ENCODE data around the gene DAGLA.
A peak's percentile ranks its signal among the peaks of the same experiment; 100 is the strongest.
"Not testable (repeated sequence)": the region's sequence is repeated elsewhere in the genome, so short reads cannot be mapped to it uniquely, and the experiment has no call there.

The DAGLA gene

DNA sequence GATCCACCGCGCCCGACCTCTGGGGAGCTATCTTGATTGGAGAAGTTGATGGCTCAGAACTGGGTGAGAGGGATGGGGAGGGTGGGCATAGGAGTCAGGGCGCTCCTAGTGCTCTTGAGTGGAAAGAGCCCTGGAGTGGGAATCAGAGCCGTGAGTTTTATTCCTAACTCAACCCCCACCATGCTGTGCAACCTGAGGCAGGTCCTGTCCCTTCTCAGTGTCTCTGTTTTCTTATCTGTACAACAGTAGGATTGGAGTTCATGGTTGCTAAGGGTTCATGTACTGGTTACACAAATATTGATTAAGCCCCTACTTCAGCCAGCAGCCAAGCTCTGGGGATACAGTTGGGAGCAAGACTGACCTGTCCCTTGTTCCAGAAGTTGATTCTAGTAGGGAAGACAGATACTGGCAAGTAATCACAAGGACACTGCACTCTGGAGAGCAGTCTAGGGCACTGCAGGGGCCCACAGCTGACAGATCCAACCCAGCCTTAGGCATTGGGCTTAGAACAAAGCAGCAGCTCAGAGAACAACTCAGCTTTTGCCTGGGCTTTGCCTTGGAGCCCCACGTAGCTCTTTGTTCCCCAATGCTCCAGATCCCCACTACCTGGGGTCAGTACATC lies 12.4 kb upstream of the DAGLA start:
- no peak for DNase-seq

DNA sequence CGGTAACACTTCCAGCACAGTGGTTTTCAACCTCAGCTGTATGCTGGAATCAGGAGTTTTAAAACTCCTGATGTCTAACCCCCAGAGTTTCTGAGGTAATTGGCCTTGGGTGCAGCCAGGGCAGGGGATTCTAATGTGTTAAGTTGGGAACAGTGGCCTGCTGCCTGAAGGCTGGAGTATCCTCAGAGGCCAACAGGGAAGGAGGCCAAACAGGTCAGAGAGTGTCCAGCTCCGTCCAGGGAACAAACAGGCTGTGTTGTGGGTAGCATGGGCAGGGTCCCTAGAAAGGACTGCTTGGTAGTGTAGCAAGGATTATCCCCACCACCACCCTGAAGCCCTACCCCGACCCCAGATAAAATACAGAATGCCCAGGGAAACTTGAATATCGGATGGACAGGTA lies 10.8 kb upstream of the DAGLA start:
- no peak for DNase-seq

DNA sequence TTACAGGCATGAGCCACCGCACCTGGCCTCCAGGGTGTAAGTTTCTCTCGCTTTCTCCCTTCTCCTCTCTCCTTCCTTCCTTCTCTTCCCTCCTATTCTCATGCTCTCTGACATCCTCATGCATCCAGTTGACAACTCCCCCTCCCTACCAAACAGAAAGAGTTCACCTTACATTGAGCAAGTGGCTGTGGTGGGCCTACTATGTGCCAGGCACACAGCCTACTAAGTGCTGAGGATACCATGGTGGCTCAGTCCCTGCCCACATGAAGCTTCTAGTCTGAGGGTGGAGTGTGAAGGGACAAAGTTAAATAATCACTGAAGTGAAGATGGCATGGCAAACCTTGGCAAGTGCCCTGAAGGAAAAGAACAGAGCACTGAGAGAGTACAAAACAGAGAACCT lies 9.6 kb upstream of the DAGLA start:
- DNase-seq = no peak

GRCh38 chr11:61671527-61671926 lies 8.7 kb upstream of the DAGLA start:
- DNase-seq = no peak

DNA sequence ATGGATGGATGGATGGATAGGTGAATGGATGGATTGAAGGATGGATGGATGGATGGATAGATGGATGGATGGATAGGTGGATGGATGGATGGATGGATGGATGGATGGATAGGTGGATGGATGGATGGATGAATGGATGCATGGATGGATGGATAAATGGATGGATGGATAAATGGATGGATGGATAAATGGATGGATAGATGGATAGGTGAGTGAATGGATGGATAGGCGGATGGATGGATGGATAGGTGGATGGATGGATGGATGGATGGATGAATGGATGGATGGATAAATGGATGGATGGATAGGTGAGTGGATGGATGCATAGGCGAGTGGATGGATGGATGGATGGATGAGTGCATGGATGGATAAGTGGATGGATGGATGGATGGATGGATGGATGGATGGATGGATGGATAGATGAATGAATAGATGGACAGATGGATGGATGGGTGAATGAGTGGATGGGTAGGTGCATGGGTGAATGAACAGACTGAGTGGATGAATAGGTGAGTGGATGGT lies 6.2 kb upstream of the DAGLA start:
- not testable (repeated sequence) for DNase-seq

DNA sequence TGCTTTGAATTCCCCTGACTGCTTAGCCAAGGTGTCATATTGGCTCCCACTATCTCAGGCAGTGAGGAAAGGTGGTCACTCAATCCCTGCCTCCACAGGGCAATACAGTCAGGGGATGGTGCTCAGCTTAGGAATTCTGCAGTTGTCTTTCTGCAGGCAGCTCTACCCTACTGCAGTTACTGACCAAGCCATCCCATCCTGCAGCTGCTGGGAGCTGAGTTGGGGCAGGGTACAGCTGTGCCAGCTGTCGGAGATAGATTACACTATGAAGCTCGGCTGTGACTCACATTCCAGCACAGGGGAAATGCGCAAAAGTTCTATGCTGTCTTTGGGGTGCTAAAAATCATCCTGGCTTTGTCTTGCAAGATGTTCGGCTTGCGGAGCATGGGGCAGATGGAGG lies 4.4 kb upstream of the DAGLA start:
- DNase-seq = no peak

GRCh38 chr11:61679296-61679695 lies 895 bp upstream of the DAGLA start:
- no peak for DNase-seq

DNA sequence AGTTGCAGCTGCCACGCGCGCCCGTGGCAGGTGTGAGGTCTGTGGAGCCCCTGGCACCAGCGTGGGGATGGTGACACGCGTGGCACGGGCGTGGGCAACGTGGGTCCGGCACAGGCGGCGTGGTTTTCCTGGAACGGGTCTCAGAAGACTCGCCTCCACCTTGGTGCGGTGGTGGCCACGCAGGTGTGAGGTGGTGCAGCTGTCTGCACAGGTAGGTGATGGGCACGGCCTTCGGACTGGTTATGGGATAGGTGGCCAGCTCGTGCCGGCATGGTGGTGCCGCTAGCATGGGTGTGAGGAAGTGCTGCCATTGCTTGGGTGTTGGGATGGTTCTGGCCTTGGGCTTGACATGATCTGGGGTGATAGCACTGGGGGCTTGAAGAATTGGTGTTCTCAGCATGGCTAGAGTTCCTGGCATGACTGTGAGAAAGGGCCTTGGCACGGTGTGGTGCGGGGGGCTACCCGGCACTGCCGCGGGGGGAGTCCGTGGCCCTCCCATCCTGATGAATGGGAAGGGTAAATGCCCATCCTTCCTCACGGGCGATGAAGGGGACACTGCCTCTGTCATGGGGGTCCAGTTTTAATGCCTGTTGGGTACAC lies 531 bp downstream of the DAGLA start:
- DNase-seq = no peak

DNA sequence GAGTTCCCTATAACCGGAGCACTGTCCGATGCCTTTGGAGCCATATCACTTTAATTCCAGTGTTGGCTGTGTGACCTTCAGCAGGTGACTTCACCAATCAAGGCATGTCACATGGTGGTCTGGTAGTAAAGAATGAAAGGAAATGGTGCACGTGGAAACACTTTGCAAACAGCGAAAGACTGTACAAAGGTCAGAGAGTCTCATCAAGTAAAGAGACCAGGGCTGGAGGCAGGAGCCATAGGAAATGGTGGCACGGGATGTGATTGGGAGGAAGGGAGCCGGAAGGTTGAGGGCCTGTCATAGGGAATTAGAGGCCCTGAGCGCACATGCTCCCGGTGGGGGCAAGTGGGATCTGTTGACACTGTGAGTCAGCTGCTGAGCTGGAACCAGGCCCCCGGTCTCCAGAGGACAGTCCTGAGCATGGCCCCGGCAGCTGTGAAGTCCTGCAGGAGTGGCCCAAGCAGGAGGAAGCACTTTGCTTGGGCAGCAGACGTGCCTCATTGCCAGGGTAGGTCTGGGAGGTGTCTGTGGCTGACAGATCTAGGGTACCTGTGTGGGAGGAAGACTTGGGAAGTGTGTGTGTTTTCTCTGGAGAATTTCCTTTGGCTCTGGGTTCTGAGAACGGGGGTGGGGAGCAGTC lies 2.0 kb downstream of the DAGLA start:
- DNase-seq = no peak

DNA sequence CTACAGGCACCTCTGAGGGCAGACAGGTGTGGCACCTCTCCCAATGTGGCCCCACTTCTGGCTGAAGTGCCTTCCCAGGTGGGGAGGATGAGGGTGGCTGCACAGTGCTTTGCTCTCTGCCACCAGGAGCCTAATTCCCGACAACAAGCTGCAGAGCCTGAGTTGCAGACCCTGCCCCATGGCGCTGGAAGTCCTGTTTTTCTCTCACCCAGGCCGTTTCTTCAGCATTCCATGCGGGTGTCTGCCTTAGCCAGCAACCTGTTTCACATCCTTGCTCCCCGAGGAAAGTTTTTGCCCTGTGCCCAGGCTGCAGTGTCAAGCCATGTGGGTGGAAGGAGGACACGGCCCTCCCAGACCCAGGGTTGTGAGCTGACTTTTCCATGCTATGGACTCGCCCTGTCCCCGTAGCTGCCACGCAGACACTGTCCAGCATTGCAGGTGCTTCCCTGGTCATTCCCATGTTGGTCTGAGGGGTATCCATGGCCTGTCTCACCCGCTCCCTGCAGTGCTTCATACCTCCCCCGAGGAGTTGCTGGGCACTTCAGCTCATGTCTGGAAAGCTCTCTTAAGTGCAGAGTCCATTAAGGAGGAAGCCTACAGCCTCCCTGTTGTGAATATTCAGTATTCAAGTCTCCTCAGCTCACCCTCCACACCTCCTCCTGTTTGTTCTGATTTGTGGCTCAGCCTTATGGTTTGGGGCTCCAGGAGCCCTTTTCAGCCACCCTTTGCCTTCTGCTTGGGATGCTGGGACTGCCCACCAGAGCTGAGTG lies 2.9 kb downstream of the DAGLA start:
- DNase-seq = no peak

GRCh38 chr11:61683961-61684869 lies 4.0 kb downstream of the DAGLA start:
- peak; percentile 60 for DNase-seq

DNA sequence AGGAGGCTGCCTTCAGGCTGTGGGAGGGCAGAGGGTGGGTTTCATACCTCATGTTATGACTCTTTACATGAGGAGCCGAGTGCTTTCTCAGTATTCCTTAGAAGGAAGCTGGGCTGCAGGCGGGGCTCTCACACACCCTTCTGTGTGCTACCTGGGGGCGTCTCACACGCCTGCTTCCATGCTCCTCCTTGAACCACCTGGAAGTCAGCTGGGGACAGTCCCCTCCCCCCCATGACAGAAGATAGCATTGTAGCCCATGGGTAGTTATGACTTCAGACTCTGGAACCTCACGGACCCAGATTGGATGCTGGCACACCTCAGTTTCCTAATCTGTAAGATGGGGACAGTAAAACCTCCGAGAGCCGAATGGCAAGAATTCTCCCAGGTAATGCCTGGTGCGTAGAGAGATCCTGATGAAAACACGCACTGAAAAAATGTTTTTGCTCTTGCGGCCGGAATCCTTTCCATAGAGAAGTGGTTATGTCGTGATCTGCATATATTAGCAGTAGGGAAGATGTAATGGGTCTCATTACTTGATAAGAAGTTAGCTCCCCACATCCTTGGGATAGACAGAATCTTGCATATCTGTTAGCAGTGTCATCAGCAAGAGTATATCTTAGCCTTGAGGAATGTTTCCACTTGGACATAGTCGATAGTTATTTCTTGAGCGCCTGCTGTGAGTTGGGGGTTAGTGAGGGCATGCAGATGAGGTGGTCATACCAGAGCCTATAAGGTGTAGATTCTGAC lies 4.9 kb downstream of the DAGLA start:
- no peak for DNase-seq

- no peak for DNase-seq
Measured at GRCh38 chr11:61685617-61685967, 5.4 kb downstream of the DAGLA start.

DNA sequence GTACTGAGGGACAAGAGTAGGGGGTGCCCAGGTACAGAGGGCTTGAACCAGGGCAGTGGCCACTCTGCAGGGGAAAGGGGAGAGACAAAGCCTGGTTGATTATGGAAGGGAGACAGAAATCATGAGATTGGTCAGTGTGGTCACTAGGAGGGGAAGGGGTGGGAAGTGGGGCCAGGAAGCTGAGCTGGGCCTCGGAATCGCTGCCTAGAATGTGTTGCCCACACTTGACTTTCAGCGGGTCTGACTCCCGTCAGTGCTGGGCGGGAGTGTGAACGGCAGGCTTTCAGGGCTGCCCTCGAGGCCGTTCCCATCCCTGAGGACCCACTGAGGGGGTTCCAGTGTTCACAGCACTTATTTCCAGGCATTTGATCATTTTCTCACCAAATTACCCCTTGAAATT lies 5.9 kb downstream of the DAGLA start:
- no peak for DNase-seq

GRCh38 chr11:61686469-61686868 lies 6.3 kb downstream of the DAGLA start:
- DNase-seq = no peak

GRCh38 chr11:61687420-61687819 lies 7.2 kb downstream of the DAGLA start:
- DNase-seq = no peak

DNA sequence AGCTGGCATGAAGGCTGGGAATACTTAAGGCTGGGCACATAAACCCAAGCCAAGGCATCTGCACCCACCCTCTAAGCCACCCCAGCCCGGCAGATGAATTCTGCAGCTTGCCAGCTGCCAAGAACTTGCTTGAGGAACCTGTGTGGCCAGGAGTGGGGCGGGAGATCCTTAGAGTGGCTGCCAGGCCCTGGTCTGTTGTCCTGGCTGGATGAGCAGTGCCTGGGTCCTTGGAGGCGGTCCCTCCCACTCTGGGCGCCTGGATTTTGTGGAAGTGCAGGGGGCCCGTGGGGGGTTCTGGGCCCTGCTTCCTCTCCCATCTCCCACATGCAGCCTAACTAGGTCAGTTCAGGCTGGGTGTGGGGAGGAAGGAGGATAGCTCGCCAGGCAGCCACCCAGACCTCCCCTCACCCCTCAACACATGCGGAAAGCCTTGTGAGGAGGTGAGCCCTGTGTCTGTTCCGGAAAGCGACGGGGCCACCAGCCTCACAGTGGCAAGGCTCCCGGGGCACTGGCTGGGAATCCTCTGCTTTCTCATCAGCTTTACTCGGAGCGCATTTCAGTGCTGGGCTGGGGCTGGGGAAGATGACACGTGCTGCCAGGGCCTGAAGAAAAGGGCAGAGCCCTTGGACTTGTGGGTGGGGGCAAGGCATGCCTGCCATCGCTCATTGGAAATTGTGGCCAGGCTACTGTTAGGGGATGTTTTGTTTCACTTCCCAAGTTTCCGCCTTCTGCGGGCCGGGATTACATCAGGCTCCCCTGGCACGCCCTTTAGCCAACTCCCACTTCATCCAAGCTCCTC lies 8.4 kb downstream of the DAGLA start:
- DNase-seq = no peak

- DNase-seq = no peak
Measured at GRCh38 chr11:61689164-61689496, 8.9 kb downstream of the DAGLA start.

- DNase-seq = no peak
Measured at GRCh38 chr11:61690706-61691379, 10.7 kb downstream of the DAGLA start.

DNA sequence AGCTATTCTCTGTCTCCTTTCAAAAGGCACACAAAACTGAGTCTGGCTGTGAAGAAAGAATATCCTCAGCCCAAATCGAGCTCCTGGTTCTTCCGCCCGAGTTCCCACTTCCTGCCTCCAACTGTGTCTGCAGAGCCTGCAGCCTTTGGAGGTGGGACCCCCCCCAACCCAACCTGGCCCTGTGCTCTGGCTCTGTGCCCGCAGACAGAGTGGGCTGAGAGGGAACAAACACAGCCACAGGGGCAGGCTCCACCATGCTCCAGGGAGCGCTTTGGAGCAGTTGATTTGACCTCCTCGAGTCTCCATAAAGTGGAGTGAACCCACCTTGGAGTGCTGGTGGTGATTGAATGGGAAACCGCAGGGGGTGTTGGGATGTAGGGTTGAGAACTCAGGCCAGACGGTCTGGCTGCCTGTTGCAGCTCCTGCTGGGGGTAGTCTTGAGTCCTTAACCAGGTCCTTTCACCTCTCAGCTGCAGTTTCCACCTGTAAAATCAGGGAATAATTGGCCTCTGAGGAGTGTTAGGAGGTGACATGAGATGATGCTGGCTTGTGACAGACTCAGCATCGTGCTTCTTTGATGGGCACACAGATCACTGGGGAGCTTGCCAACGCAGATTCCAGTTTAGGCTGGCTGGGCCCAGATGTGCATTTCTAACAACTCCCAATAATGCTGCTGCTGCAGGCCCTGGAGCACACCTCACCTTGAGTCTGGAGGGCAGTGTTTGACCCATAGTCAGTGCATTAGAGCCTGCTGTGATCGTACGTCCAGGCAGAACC lies 11.4 kb downstream of the DAGLA start:
- DNase-seq = no peak

Data from CD4-positive, alpha-beta T cell treated with Interleukin-21 for 1 hour (primary cell).